Heart left ventricle (tissue), 16 donors: Measurements from ENCODE around the gene PIP4K2A. TPM values are rescaled to one million over a fixed set of nuclear protein-coding genes. Genes with fewer than 3 reads are reported as not detected.
A peak's percentile ranks its signal among the peaks of the same experiment; 100 is the strongest.
"Not testable (repeated sequence)": the region's sequence is repeated elsewhere in the genome, so short reads cannot be mapped to it uniquely, and the experiment has no call there.

ENCODE experiments used
- ATAC-seq, 4 donors: fragments of 200-7000 bp; cut with Tn5 transposase; one replicate each; pipeline ENCODE4 v1.9.1; 2020 to 2022; ENCODE audit warnings: moderate library complexity in 4 of 4, mild to moderate bottlenecking in 3 of 4, moderate number of reproducible peaks in 1 of 4
- DNase-seq, 5 donors: peaks; one replicate each; pipeline ENCODE4 v3.0.0-alpha.2; 2020
- H3K27ac ChIP-seq, 12 donors: fragments of 200-600 bp; sonication (generic) in 4 of 12; one replicate each; pipeline versions ENCODE4 v1.5.0 to v1.8.0; 2016 to 2022; ENCODE audit warnings: mild to moderate bottlenecking in 2 of 12
- H3K27me3 ChIP-seq, 9 donors: fragments of 200-600 bp; sonication (generic) in 2 of 9; one replicate each; pipeline versions ENCODE4 v1.5.1 to v1.8.0; 2016 to 2022; ENCODE audit warnings: mild to moderate bottlenecking in 3 of 9
- H3K36me3 ChIP-seq, 9 donors: fragments of 200-600 bp; sonication (generic) in 2 of 9; one replicate each; pipeline versions ENCODE4 v1.5.0 to v1.8.0; 2018 to 2022; ENCODE audit warnings: mild to moderate bottlenecking in 2 of 9
- H3K4me1 ChIP-seq, 12 donors: fragments of 200-600 bp; sonication (generic) in 4 of 12; one replicate each; pipeline versions ENCODE4 v1.5.0 to v1.8.0; 2016 to 2022; ENCODE audit warnings: mild to moderate bottlenecking in 3 of 12
- H3K4me3 ChIP-seq, 12 donors: fragments of 200-600 bp; sonication (generic) in 4 of 12; one replicate each; pipeline versions ENCODE4 v1.5.0 to v1.8.0; 2017 to 2022; ENCODE audit warnings: mild to moderate bottlenecking in 9 of 12, moderate library complexity in 4 of 12
- H3K9me3 ChIP-seq, 12 donors: fragments of 200-600 bp; sonication (generic) in 4 of 12; one replicate each; pipeline versions ENCODE4 v1.5.0 to v1.8.0; 2016 to 2022; ENCODE audit warnings: mild to moderate bottlenecking in 1 of 12
- POLR2A ChIP-seq, 2 donors: fragments of 450-650 bp; IDR thresholded peaks; one replicate each; pipeline ENCODE4 v1.6.1; 2017; ENCODE audit warnings: antibody characterized with exemption in 2 of 2, mild to moderate bottlenecking in 2 of 2, moderate library complexity in 2 of 2
- WGBS, 4 donors: extraction: QIAGEN DNeasy Blood & Tissue Kit in 2 of 4; methylation state at CpG; one replicate each; pipeline versions ENCODE4 v1.1.5 to v1.1.7; 2013 to 2018; 5-methylcytosine and 5-hydroxymethylcytosine counted together
- intact Hi-C, 10 donors: fragments of 100-400 bp; cut with DNase I; formaldehyde crosslinking; loops; one replicate each; pipeline versions ENCODE4 v1.11.1 to v1.14.2; 2022
- polyA plus RNA-seq, 2 donors: library from polyadenylated mRNA; stranded (reverse); fragments of 200-250 nt; gene quantifications; one replicate each; pipeline ENCODE4 v1.2.3, GENCODE V29; 2013
- total RNA-seq, 9 donors: library from RNA; depleted of rRNA in 2 of 9; stranded (reverse); fragments of >200 nt in 2 of 9; fragmentation: NEBNext Ultra II Directional in 3 of 9; extraction: Animal tissue kit (Norgen Biotek cat#: 25700) in 3 of 9; gene quantifications; one replicate each; pipeline versions ENCODE4 v1.1.0 to v1.2.4, GENCODE V29; 2016 to 2023
- TF ChIP-seq, protein P1 (sequence below), 12 donors: fragments of 200-600 bp; sonication (generic) in 4 of 12; IDR thresholded peaks; one replicate each; pipeline versions ENCODE4 v1.5.0 to v1.8.0; 2018 to 2022; ENCODE audit warnings: antibody characterized with exemption in 12 of 12, mild to moderate bottlenecking in 5 of 12
- donor health status: ischemic (EF 13 %, LVEDD 7.1; RV severe dilation, severe dysfunction).
- donor health status: healthy with polysubstance abuse.
- donor health status: DM: no; HTN: yes; CAD: no.
- donor health status: DM: no; HTN: no; CAD: no.
- donor health status: ischemic (EF 25% LVEDD 6.9; RV normal size, moderate dysfunction).
- donor health status: ischemic (EF 25% LVEDD 5.7; RV mildly dilated, moderate dysfunction).
- donor health status: healthy.
- donor health status: DM: yes; HTN: yes; CAD: no.
- donor health status: ischemic (EF 35%, LVEDD 5.7; RV mildly dilated, moderate dysfunction).
- donor health status: nonischemic (EF 11% LVEDD 7.7; RV severe dilation, severe dysfunction).
- donor health status: DM: yes; HTN: yes; CAD: no.
- donor health status: PGD.
- donor health status: ischemic (EF 29% LVEDD 5.4; RV normal size, mild dysfunction).
- donor health status: nonischemic (EF 23%, LVEDD 6.1; RV moderate dilation, normal function).

Gene PIP4K2A
- total and polyA plus RNA-seq, 11 donors: 4.0 to 35.6 (median 12.5) TPM

DNA sequence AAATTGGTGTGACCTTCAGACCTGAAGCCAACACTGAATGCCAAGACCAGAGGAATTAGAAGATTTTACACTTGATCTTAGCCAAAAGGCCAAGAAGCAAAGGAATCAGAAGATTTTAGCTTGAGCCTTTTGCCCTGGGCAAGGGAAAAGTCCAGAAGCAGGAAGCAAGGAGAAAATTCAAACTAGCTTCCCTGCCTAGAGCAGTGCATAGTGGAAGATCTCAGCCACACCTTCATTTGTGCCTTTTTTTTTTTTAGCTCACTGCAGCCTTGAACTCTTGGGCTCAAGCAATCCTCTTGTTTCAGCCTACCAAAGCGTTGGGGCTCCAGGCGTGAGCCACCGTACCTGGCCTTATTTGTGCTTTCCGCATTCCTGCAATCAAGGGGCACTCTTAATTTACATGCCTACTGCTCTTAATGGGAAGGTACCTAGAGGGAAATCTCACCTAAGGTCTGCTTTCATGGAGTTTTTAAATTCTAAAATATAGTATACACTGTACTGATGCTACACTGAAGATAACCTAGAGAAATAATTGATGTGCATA is 8.3 kb upstream of the PIP4K2A start:
- no peaks in the 10 kb centered on the region for H3K9me3 ChIP-seq
- no peak for DNase-seq
- ATAC-seq: no peak
- H3K4me3 ChIP-seq: no peak overlapping the region
- no peaks in the 10 kb centered on the region for H3K36me3 ChIP-seq
- 80 to 94% (median 87%) methylated on average over 4 of the region's 4 CpGs for WGBS, 4 donors
- intact Hi-C loops: no loop called here
- H3K27ac ChIP-seq: no peak overlapping the region
- TF ChIP-seq, protein P1, sequence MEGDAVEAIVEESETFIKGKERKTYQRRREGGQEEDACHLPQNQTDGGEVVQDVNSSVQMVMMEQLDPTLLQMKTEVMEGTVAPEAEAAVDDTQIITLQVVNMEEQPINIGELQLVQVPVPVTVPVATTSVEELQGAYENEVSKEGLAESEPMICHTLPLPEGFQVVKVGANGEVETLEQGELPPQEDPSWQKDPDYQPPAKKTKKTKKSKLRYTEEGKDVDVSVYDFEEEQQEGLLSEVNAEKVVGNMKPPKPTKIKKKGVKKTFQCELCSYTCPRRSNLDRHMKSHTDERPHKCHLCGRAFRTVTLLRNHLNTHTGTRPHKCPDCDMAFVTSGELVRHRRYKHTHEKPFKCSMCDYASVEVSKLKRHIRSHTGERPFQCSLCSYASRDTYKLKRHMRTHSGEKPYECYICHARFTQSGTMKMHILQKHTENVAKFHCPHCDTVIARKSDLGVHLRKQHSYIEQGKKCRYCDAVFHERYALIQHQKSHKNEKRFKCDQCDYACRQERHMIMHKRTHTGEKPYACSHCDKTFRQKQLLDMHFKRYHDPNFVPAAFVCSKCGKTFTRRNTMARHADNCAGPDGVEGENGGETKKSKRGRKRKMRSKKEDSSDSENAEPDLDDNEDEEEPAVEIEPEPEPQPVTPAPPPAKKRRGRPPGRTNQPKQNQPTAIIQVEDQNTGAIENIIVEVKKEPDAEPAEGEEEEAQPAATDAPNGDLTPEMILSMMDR (IDR thresholded peaks at IDR 0.05): no peak
- no peak for TF ChIP-seq POLR2A (IDR thresholded peaks at IDR 0.05)
- no peaks in the 10 kb centered on the region for H3K27me3 ChIP-seq
- H3K4me1 ChIP-seq: peaks cover 0 to 15% (median 0%) of the 10 kb centered on the region in 12 donors

- H3K4me1 ChIP-seq: peaks cover 0 to 15% (median 0%) of the 10 kb centered on the region in 12 donors
- H3K36me3 ChIP-seq: no peaks in the 10 kb centered on the region
- no peak for DNase-seq
- intact Hi-C loops: no loop called here
- no peaks in the 10 kb centered on the region for H3K27me3 ChIP-seq
- no peaks in the 10 kb centered on the region for H3K9me3 ChIP-seq
- WGBS, 4 donors: 80 to 88% (median 84%) methylated on average over 3 of the region's 3 CpGs
- no peak overlapping the region for H3K27ac ChIP-seq
- TF ChIP-seq POLR2A (IDR thresholded peaks at IDR 0.05): no peak
- TF ChIP-seq, protein P1 (IDR thresholded peaks at IDR 0.05): no peak
- no peak for ATAC-seq
- H3K4me3 ChIP-seq: no peak overlapping the region
These were observed 6.3 kb upstream of the PIP4K2A start for GRCh38 chr10:22720667-22721066.

GRCh38 chr10:22719406-22720042 is 5.1 kb upstream of the PIP4K2A start:
- peaks cover 0 to 19% (median 0%) of the 10 kb centered on the region in 12 donors for H3K4me1 ChIP-seq
- WGBS, 4 donors: 79 to 88% (median 83%) methylated on average over 3 of the region's 3 CpGs
- no peak overlapping the region for H3K27ac ChIP-seq
- H3K27me3 ChIP-seq: no peaks in the 10 kb centered on the region
- no peaks in the 10 kb centered on the region for H3K9me3 ChIP-seq
- TF ChIP-seq POLR2A (IDR thresholded peaks at IDR 0.05): no peak
- DNase-seq: no peak
- no peak overlapping the region for H3K4me3 ChIP-seq
- intact Hi-C loops: loop anchor here in 7 of 10 donors (5.0 to 10.0 kb wide), 9 partner anchors 48 to 395 kb away; partner anchors contain the start of genes SPAG6 (in 2 of the 7) and BMI1 (in 1 of the 7)
- ATAC-seq: no peak
- no peaks in the 10 kb centered on the region for H3K36me3 ChIP-seq

DNA sequence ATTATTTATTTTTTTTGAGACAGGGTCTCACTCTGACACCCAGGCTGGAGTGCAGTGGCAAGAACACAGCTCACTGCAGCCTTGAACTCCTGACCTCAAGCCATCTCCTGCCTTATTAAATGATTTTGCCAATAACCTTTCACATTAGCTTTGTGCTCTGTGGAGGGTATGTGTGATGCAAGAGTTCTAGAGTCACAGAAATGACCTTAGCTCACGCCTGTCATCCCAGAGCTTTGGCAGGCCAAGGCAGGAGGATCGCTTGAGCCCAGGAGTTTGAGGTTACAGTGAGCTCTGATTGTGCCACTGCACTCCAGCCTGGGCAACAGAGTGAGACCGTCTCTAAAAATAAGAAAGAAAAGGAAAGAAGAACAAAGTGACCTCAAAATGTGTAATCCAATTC is 4.3 kb upstream of the PIP4K2A start:
- ATAC-seq: peak in 1 of 4 donors; percentile 26
- not testable (repeated sequence) for H3K36me3 ChIP-seq, H3K4me3 ChIP-seq, DNase-seq, H3K27me3 ChIP-seq, H3K27ac ChIP-seq, H3K9me3 ChIP-seq
- intact Hi-C loops: loop anchor here in 7 of 10 donors (5.0 to 10.0 kb wide), 9 partner anchors 49 to 394 kb away; partner anchors contain the start of genes SPAG6 (in 2 of the 7) and BMI1 (in 1 of the 7)
- H3K4me1 ChIP-seq: peaks cover 0 to 14% (median 0%) of the 10 kb centered on the region in 12 donors
- WGBS, 4 donors: 82 to 91% (median 87%) methylated on average over 3 of the region's 3 CpGs

- H3K27ac ChIP-seq: no peak overlapping the region
- TF ChIP-seq POLR2A (IDR thresholded peaks at IDR 0.05): no peak
- TF ChIP-seq, protein P1 (IDR thresholded peaks at IDR 0.05): no peak
- WGBS, 4 donors: 77 to 97% (median 93%) methylated on average over 3 of the region's 3 CpGs
- peaks cover 0 to 10% (median 0%) of the 10 kb centered on the region in 12 donors for H3K4me1 ChIP-seq
- intact Hi-C loops: loop anchor here in 7 of 10 donors (5.0 to 10.0 kb wide), 9 partner anchors 50 to 393 kb away; partner anchors contain the start of genes SPAG6 (in 2 of the 7) and BMI1 (in 1 of the 7)
- H3K27me3 ChIP-seq: no peaks in the 10 kb centered on the region
- no peaks in the 10 kb centered on the region for H3K9me3 ChIP-seq
- no peak overlapping the region for H3K4me3 ChIP-seq
- no peaks in the 10 kb centered on the region for H3K36me3 ChIP-seq
- ATAC-seq (no peak), DNase-seq (no peak)
These were observed 3.4 kb upstream of the PIP4K2A start for GRCh38 chr10:22717728-22718127.
